GM18502 (cell line): ENCODE measurements around the gene CTBS.
A peak's percentile ranks its signal among the peaks of the same experiment; 100 is the strongest.

Experiments
- ATAC-seq: cut with Tn5 transposase; IDR thresholded peaks from one replicate; pipeline ENCODE4 v1.9.1; 2021; ENCODE audit warnings: mild to moderate bottlenecking; ENCODE audit not compliant: unreplicated experiment, poor library complexity

Gene CTBS

GRCh38 chr1:84587099-84587498 lies 12.9 kb upstream of the CTBS start:
- no peak for ATAC-seq

- ATAC-seq = no peak
These were observed 11.6 kb upstream of the CTBS start for GRCh38 chr1:84585803-84586202.

- ATAC-seq = no peak
These were observed 9.9 kb upstream of the CTBS start for GRCh38 chr1:84584126-84584525.

- no peak for ATAC-seq
These were observed 9.4 kb upstream of the CTBS start for GRCh38 chr1:84583648-84584047.

GRCh38 chr1:84582802-84583587 lies 8.8 kb upstream of the CTBS start:
- ATAC-seq = no peak

GRCh38 chr1:84581648-84582047 lies 7.4 kb upstream of the CTBS start:
- no peak for ATAC-seq

- no peak for ATAC-seq
These were observed 696 bp upstream of the CTBS start for GRCh38 chr1:84574936-84575335.

- ATAC-seq = peak; percentile 8
These were observed 716 bp downstream of the CTBS start for GRCh38 chr1:84573481-84573966.

- no peak for ATAC-seq
These were observed 3.1 kb downstream of the CTBS start for GRCh38 chr1:84571150-84571535.

- ATAC-seq = no peak
These were observed 3.6 kb downstream of the CTBS start for GRCh38 chr1:84570436-84571149.

- no peak for ATAC-seq
These were observed 5.0 kb downstream of the CTBS start for GRCh38 chr1:84569216-84569615.

GRCh38 chr1:84550826-84551225 lies 23.4 kb downstream of the CTBS start:
- no peak for ATAC-seq

GRCh38 chr1:84541679-84542078 lies 32.6 kb downstream of the CTBS start:
- ATAC-seq = no peak

- no peak for ATAC-seq
These were observed 33.5 kb downstream of the CTBS start for GRCh38 chr1:84540759-84541158.

- ATAC-seq = no peak
These were observed 34.3 kb downstream of the CTBS start for GRCh38 chr1:84539972-84540371.

- ATAC-seq = peak; percentile 78
These were observed 35.6 kb downstream of the CTBS start for GRCh38 chr1:84538599-84538998.

GRCh38 chr1:84525779-84526178 lies 48.5 kb downstream of the CTBS start:
- no peak for ATAC-seq

- no peak for ATAC-seq
These were observed 49.6 kb downstream of the CTBS start for GRCh38 chr1:84524590-84524989.

- ATAC-seq = no peak
These were observed 63.6 kb downstream of the CTBS start for GRCh38 chr1:84510668-84511067.

- ATAC-seq = no peak
These were observed 64.1 kb downstream of the CTBS start for GRCh38 chr1:84510165-84510564.

GRCh38 chr1:84509029-84509428 lies 65.2 kb downstream of the CTBS start:
- ATAC-seq = no peak

- no peak for ATAC-seq
These were observed 65.7 kb downstream of the CTBS start for GRCh38 chr1:84508510-84508909.
